GM18907 (cell line): ENCODE measurements around the gene GGT1.
"Not testable (repeated sequence)": the region's sequence is repeated elsewhere in the genome, so short reads cannot be mapped to it uniquely, and the experiment has no call there.

Experiments
- ATAC-seq: cut with Tn5 transposase; IDR thresholded peaks from one replicate; pipeline ENCODE4 v1.9.1; 2021; ENCODE audit warnings: mild to moderate bottlenecking, moderate library complexity; ENCODE audit not compliant: unreplicated experiment

GGT1 gene

GRCh38 chr22:24595863-24596262, 7.1 kb upstream of the GGT1 start:
- no peak for ATAC-seq

- not testable (repeated sequence) for ATAC-seq
Measured at GRCh38 chr22:24597076-24597475, 5.9 kb upstream of the GGT1 start.

GRCh38 chr22:24599514-24599913, 3.5 kb upstream of the GGT1 start:
- no peak for ATAC-seq

GRCh38 chr22:24599958-24600715, 2.9 kb upstream of the GGT1 start:
- ATAC-seq, result not testable (repeated sequence)

GRCh38 chr22:24601217-24602104, 1.5 kb upstream of the GGT1 start:
- ATAC-seq, result no peak

GRCh38 chr22:24602105-24602749, 766 bp upstream of the GGT1 start:
- ATAC-seq, result not testable (repeated sequence)

- peak; percentile 50 for ATAC-seq
Measured at GRCh38 chr22:24603770-24604629, 1.0 kb downstream of the GGT1 start.

GRCh38 chr22:24606340-24606739, 3.3 kb downstream of the GGT1 start:
- not testable (repeated sequence) for ATAC-seq

GRCh38 chr22:24607429-24607983, 4.5 kb downstream of the GGT1 start:
- ATAC-seq, result peak; percentile 42

- ATAC-seq, result not testable (repeated sequence)
Measured at GRCh38 chr22:24608327-24608726, 5.3 kb downstream of the GGT1 start.

- not testable (repeated sequence) for ATAC-seq
Measured at GRCh38 chr22:24609888-24610287, 6.9 kb downstream of the GGT1 start.

GRCh38 chr22:24614794-24615193, 11.8 kb downstream of the GGT1 start:
- not testable (repeated sequence) for ATAC-seq

- ATAC-seq, result not testable (repeated sequence)
Measured at GRCh38 chr22:24621244-24621643, 18.3 kb downstream of the GGT1 start.

- ATAC-seq, result not testable (repeated sequence)
Measured at GRCh38 chr22:24622596-24622995, 19.6 kb downstream of the GGT1 start.

GRCh38 chr22:24627911-24628310, 24.9 kb downstream of the GGT1 start:
- ATAC-seq, result not testable (repeated sequence)

- not testable (repeated sequence) for ATAC-seq
Measured at GRCh38 chr22:24629069-24629468, 26.1 kb downstream of the GGT1 start.

GRCh38 chr22:24630812-24631427, 27.9 kb downstream of the GGT1 start:
- ATAC-seq, result not testable (repeated sequence)

- ATAC-seq, result not testable (repeated sequence)
Measured at GRCh38 chr22:24631430-24632122, 28.6 kb downstream of the GGT1 start.

GRCh38 chr22:24632642-24633041, 29.6 kb downstream of the GGT1 start:
- ATAC-seq, result not testable (repeated sequence)
